Measurements from ENCODE around the gene DDHD1.

DNA sequence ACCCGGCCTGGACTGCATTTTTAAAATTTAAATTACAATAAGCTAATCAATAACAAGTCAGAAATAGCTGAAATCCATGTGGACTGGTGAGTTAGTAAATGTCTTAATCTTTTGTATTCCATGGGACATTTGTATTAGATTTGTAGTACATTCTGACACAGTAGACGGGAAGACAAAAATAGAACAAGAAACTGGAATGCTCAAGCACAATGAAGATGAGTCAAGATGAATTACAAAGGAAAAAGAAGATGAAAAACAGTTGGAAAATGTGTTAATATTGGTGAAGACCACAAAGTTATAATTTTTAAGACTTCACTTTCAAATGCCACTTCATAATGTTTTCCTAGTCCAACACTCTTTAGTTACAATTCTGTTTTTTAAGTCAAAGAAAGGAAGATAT, 104.5 kb downstream of the DDHD1 start:
- TF ChIP-seq EZH2 (IDR thresholded peaks at IDR 0.05; ENCODE audit: low read length, unreplicated experiment) (no peak), EZH2phosphoT487 (IDR thresholded peaks at IDR 0.05; ENCODE audit: borderline replicate concordance, low read length) (no peak)
- TF ChIP-seq, protein P1, sequence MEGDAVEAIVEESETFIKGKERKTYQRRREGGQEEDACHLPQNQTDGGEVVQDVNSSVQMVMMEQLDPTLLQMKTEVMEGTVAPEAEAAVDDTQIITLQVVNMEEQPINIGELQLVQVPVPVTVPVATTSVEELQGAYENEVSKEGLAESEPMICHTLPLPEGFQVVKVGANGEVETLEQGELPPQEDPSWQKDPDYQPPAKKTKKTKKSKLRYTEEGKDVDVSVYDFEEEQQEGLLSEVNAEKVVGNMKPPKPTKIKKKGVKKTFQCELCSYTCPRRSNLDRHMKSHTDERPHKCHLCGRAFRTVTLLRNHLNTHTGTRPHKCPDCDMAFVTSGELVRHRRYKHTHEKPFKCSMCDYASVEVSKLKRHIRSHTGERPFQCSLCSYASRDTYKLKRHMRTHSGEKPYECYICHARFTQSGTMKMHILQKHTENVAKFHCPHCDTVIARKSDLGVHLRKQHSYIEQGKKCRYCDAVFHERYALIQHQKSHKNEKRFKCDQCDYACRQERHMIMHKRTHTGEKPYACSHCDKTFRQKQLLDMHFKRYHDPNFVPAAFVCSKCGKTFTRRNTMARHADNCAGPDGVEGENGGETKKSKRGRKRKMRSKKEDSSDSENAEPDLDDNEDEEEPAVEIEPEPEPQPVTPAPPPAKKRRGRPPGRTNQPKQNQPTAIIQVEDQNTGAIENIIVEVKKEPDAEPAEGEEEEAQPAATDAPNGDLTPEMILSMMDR (conservative IDR thresholded peaks at IDR 0.05; ENCODE audit: low read depth, low read length), result no peak
